Skeletal muscle satellite cell (primary cell): ENCODE results near the gene LRRC8D.

Source experiments
- H3K27me3 ChIP-seq: 2 replicates; pipeline ENCODE4 v1.7.0; 2013; ENCODE audit warnings: low read length; ENCODE audit not compliant: control insufficient read depth, insufficient read depth
- H3K36me3 ChIP-seq: 2 replicates; pipeline ENCODE4 v1.7.0; 2013; ENCODE audit warnings: mild to moderate bottlenecking, control low read depth, low read length; ENCODE audit not compliant: insufficient read depth
- H3K4me1 ChIP-seq: 2 replicates; pipeline ENCODE4 v1.7.0; 2013; ENCODE audit warnings: low read length; ENCODE audit not compliant: control insufficient read depth, insufficient read depth
- H3K4me2 ChIP-seq: 2 replicates; pipeline ENCODE4 v1.7.0; 2013; ENCODE audit warnings: mild to moderate bottlenecking, low read length
- H3K4me3 ChIP-seq: 2 replicates; pipeline ENCODE4 v1.7.0; 2013; ENCODE audit warnings: low read length
- H3K9ac ChIP-seq: 2 replicates; pipeline ENCODE4 v1.7.0; 2013; ENCODE audit warnings: mild to moderate bottlenecking, low read depth, low read length, moderate library complexity
- H3K9me3 ChIP-seq: replicated peaks from 2 replicates; pipeline ENCODE4 v1.7.0; 2013; ENCODE audit warnings: mild to moderate bottlenecking, control low read depth, low read length

The LRRC8D gene

DNA sequence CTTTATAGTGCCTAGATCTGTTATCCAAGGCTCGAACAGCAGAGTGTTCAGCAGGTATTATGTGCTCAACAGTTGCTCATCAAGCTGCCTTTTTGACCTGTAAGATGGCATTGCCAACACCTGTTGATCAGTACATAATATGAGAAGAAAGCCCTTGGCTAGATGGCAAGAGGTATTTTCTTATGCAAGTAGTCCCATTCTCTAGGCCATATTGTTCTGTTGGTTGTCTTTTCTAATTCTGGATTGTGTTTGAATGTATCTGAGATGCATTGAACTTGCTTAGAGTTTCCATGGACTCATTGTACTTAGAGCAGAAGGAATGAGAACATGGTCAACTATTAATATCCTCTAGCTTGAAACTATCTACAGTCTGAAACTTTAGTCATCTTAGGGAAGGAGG lies 57.4 kb downstream of the LRRC8D start:
- H3K36me3 ChIP-seq = peaks cover 7% of the 10 kb centered on the region
- H3K4me2 ChIP-seq = no peak overlapping the region
- H3K9ac ChIP-seq = no peak overlapping the region
- peaks cover 3% of the 10 kb centered on the region for H3K9me3 ChIP-seq
- peaks cover 7% of the 10 kb centered on the region for H3K4me1 ChIP-seq
- H3K4me3 ChIP-seq = no peak overlapping the region
- H3K27me3 ChIP-seq = no peaks in the 10 kb centered on the region

DNA sequence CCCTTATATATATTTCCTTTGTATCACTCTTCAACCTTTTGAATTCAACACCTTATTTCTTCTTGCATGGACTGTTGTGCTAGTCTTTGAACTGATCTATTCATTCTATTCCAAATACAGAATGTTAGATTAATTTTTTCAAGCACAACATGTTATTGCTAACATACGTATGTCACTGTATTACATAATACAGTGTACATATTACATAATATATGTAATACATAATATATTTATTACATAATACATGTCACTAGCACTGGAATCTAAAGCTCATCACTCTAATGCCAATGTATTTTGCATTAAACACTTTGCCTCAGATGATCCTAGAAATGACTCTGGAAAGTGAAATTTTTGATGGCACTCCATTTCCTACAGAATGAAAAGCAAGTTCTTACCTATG lies 59.8 kb downstream of the LRRC8D start:
- Histone ChIP-seq H3K9ac (no peak overlapping the region), H3K4me1 (peaks cover 26% of the 10 kb centered on the region), H3K27me3 (no peaks in the 10 kb centered on the region), H3K4me2 (no peak overlapping the region), H3K4me3 (no peak overlapping the region), H3K36me3 (peaks cover 7% of the 10 kb centered on the region), H3K9me3 (peaks cover 3% of the 10 kb centered on the region)

DNA sequence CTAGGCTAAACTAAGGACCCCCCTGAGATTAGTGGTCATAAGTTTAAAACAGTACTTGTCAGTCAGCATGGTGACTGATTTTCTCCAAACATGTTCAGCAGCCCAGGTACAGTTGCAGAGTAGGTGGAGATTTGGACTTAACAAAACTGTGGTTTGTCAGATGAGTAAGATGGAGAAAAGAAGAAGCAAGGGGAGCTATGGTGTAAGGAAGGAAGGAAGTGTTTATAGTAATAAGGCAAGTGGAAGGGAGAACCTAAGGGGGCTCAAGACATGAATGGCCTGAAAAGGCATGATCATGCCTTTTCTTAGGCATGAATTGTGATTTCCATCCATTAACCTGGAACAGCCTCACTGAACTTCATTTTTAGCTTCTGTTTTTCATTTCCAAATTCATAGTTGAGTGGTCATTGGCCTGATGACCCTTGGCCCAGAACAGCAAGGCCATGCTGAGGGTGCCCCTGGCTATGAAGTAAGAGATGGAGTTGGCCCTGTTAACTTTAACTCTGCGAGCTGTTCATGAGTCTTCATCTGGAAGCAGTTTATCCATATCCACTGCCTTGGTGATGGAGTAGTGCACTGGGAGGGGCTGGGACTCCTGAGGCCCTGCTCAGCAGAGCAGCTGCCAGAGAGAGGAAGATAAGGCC lies 60.7 kb downstream of the LRRC8D start:
- Histone ChIP-seq H3K27me3 (no peaks in the 10 kb centered on the region), H3K9ac (no peak overlapping the region), H3K4me1 (peaks cover 28% of the 10 kb centered on the region), H3K4me3 (no peak overlapping the region), H3K36me3 (peaks cover 7% of the 10 kb centered on the region), H3K4me2 (no peak overlapping the region), H3K9me3 (peaks cover 3% of the 10 kb centered on the region)

DNA sequence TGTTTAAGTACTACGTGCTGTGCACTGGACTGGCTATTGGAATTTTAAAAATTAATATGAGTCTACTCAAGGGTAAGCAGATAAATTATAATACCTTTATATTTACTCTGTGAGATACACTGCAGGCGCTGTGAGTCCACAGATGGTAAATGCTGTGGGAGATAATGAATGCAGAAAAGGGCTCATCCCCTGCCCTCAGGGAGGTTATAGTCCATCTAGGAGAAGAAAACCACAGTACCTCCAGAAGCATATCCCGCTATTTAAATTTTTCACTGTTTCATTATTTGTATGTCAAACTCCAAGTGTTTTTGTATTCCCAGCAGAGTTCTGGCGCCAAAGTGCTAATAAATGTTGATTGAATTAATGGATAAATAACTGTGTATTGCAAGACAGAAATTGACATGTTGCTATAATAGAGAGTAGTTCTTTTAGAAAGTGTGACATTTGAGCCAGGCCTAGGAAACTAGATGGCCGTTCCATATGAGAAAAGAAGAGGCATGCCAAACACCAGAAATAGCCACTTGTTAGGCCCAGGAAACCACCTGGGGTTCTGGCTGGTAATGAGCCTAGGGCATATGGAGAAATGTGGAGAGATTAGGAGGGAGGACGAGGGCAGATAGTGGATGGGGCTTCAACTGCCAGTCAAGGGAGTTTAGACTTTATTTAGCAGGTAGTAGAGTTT lies 61.7 kb downstream of the LRRC8D start:
- Histone ChIP-seq H3K27me3 (no peaks in the 10 kb centered on the region), H3K36me3 (peaks cover 7% of the 10 kb centered on the region), H3K4me3 (no peak overlapping the region), H3K4me2 (no peak overlapping the region), H3K9ac (no peak overlapping the region), H3K4me1 (peaks cover 34% of the 10 kb centered on the region), H3K9me3 (peaks cover 3% of the 10 kb centered on the region)

DNA sequence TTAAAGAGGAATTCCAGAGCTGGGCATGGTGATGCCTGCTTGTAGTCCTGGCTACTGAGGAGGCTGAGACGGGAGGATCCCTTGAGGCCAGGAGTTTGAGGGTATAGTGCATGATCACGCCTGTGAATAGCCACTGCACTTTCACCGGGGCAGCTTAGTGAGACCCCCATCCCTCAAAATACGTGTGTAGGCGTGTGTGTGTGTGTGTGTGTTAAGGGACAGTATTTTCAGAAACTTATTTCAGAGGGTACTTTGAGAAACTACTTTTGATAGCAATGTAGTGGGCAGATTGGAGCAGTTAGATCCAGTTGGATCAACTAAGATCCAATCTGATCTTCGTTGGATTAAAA lies 62.2 kb downstream of the LRRC8D start:
- Histone ChIP-seq H3K4me1 (peaks cover 38% of the 10 kb centered on the region), H3K27me3 (no peaks in the 10 kb centered on the region), H3K4me3 (no peak overlapping the region), H3K9ac (no peak overlapping the region), H3K4me2 (no peak overlapping the region), H3K36me3 (peaks cover 7% of the 10 kb centered on the region), H3K9me3 (peaks cover 3% of the 10 kb centered on the region)

DNA sequence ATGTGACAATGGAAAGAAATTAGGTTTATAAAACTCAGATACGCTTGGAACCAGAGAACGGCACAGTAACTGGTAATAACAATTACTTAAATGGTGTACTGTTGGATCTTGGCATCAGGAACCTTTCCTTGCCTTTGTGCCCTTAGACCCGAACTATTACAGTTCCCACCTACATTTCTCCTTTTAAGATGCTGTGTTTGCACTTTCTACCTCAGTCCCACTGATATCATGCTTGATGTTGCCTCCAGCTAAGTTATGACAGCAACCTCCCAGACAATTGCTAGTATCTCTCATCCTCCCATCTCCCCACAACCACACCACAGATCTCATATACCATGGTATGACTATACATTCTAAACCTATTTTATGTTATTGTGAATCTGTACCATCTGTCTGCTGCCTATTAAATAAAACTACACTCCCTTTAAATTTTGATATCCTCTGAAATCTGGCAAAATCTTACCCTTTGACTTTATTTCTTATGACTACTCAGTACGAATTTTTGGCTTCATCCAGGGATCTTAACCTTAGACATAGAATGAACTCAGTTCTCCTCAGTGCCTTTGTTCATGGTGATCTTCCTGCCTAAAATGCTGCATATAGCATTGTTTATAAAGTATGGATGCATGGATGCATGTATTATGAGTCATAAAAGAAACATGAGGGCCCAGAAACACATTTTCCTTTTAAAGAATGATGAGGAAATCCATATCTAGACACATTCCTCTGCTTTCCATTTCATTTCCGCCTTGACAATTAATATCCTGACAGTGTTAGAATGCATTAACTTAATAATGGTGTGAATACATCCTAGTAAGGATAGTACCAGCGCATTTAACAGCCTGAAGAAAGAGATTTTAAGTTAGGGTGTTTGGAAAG lies 64.1 kb downstream of the LRRC8D start:
- Histone ChIP-seq H3K9ac (no peak overlapping the region), H3K4me2 (peak overlapping the region; percentile 17), H3K4me1 (peaks cover 47% of the 10 kb centered on the region), H3K36me3 (peaks cover 7% of the 10 kb centered on the region), H3K27me3 (no peaks in the 10 kb centered on the region), H3K4me3 (no peak overlapping the region), H3K9me3 (peaks cover 3% of the 10 kb centered on the region)

DNA sequence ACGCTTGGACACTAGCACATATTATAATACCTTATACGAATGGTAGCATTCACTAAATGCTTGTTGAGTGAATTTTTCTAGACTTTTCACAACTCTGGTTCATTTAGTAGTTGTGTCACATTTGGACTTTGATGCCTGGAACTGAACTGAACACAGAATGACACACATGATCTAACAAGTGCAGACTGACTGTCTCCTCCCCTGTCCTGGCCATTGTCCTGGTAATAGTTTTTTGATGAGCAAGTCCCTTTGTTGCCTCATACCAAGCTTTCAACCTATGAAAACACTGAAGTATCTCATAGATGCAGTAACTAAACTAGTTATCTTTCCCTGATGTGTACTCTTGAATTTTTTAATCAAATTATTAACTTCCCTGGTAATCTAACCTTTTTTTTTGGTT lies 66.4 kb downstream of the LRRC8D start:
- H3K36me3 ChIP-seq = no peaks in the 10 kb centered on the region
- H3K4me3 ChIP-seq = no peak overlapping the region
- no peaks in the 10 kb centered on the region for H3K9me3 ChIP-seq
- no peak overlapping the region for H3K4me2 ChIP-seq
- H3K27me3 ChIP-seq = no peaks in the 10 kb centered on the region
- no peak overlapping the region for H3K9ac ChIP-seq
- peaks cover 52% of the 10 kb centered on the region for H3K4me1 ChIP-seq

DNA sequence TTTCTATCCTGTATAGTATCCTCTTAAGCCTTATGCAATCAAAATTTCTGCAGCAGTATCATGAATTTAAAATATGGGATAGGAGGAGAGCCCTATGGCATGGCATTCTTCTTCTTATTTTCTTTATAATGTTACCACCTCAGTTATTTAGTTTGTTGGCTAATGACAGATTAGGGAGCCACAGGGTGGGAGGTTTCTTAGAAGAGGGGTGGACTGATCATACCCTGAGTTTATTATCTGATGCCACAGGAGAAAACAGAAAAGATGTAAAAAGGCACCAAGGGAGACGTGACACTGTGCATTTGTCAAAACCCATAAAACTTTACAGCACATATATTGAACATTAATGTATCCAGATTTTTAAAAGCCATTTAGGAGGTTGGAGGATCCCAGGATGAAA lies 66.9 kb downstream of the LRRC8D start:
- Histone ChIP-seq H3K4me2 (no peak overlapping the region), H3K36me3 (no peaks in the 10 kb centered on the region), H3K4me1 (peaks cover 52% of the 10 kb centered on the region), H3K9me3 (no peaks in the 10 kb centered on the region), H3K4me3 (no peak overlapping the region), H3K9ac (no peak overlapping the region), H3K27me3 (no peaks in the 10 kb centered on the region)

DNA sequence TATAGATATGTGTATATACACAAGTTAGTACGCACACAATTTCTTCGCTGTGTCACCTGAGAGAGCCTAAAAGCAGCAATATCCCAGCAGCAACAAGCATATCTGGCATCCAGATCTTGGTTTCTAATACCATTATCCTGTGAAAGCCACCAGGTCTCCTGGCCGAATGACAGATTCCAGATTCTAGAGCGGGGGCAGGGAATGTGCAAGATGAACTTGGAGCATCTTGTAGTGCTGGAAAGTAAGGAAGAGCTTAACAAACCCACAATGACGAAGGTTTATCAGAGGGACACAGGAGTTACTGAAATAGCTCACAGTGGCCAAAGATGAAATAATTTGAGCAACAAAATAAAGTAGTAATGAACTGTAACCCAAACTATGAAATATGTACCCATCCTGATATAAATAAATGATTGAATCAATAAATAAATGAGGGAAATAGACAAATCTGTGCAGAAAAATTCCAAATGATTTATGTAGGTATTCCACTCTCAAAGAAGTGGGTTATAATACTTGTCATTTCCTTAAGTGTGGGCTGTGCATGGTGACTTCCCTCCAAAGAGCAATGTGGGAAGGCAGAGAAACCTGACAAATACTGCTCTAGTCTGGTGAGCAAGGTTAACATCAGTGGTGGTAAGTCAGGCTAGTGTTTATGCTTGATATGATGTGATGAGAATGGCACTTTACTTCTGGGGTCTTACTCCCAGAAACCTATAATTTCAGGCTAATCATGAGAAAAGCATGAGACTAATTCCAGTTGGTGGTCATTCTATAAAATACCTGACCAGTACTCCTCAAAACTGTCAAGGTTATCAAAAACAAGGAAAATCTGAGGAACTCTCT lies 67.9 kb downstream of the LRRC8D start:
- Histone ChIP-seq H3K4me2 (peak overlapping the region; percentile 1), H3K36me3 (no peaks in the 10 kb centered on the region), H3K9ac (no peak overlapping the region), H3K9me3 (no peaks in the 10 kb centered on the region), H3K4me3 (no peak overlapping the region), H3K4me1 (peaks cover 50% of the 10 kb centered on the region), H3K27me3 (no peaks in the 10 kb centered on the region)

DNA sequence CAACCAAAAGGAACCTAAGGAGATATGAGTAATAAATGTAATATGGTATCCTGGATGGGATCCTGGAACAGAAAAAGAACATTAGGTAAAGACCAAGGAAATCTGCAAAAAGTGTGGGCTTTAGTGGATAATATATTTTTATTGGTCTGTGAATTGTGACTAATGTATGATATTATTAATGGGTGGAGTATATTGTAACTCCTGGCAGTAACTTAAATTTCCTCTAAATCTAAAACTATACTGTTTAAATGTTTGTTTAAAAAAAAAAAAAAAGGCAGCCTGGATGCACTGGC lies 68.4 kb downstream of the LRRC8D start:
- H3K36me3 ChIP-seq = no peaks in the 10 kb centered on the region
- peaks cover 48% of the 10 kb centered on the region for H3K4me1 ChIP-seq
- no peaks in the 10 kb centered on the region for H3K27me3 ChIP-seq
- H3K4me2 ChIP-seq = peak overlapping the region; percentile 1
- no peak overlapping the region for H3K9ac ChIP-seq
- H3K9me3 ChIP-seq = no peaks in the 10 kb centered on the region
- H3K4me3 ChIP-seq = no peak overlapping the region

DNA sequence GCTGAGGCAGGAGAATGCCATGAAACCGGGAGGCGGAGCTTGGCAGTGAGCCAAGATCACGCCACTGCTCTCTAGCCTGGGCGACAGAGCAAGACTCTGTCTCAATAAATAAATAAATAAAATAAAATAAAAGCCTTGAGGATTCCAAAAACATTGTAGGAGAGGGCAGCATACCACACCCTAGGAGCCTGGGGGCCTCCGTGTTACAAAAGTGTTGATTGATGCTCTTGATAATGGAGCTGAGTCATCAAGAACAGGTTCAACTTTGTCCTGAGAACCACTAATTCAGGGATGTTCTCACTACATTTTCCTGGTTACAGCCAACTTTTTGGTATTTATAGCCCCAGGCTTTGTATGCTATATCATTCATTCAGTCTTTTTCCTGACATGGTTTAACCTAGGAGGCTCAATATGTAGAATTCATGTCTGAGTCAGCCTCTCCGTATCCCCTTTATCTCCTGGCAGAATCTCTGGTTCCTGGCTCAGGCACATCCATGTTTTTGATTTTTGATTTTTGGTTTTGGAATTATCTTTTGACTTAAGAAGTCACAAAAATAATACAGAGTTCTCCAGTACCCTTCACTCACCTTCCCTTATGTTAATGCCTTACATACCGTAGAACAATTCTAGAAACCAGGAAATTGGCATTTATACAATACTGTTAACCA lies 69.4 kb downstream of the LRRC8D start:
- Histone ChIP-seq H3K4me3 (no peak overlapping the region), H3K4me2 (no peak overlapping the region), H3K9ac (no peak overlapping the region), H3K27me3 (no peaks in the 10 kb centered on the region), H3K4me1 (peaks cover 48% of the 10 kb centered on the region), H3K36me3 (no peaks in the 10 kb centered on the region), H3K9me3 (no peaks in the 10 kb centered on the region)
